ENCODE data around the gene KCNK1. TPM values are rescaled to one million over a fixed set of nuclear protein-coding genes. Genes with fewer than 3 reads are reported as not detected.
"Not testable (repeated sequence)": the region's sequence is repeated elsewhere in the genome, so short reads cannot be mapped to it uniquely, and the experiment has no call there.

The KCNK1 gene
- total and polyA plus RNA-seq, 2 experiments from 2014 or later, result 1.8 to 8.5 TPM

- no peak for TF ChIP-seq CTCF (IDR thresholded peaks at IDR 0.05; ENCODE audit: low read depth, low read length)
- Histone ChIP-seq H3K4me3 (peak overlapping the region; percentile 61), H3K27me3 (peaks cover 46% of the 10 kb centered on the region), H3K36me3 (no peaks in the 10 kb centered on the region), H3K9me3 (ENCODE audit: low read depth) (no peaks in the 10 kb centered on the region), H3K27ac (no peak overlapping the region), H3K4me1 (ENCODE audit: low read depth) (peaks cover 4% of the 10 kb centered on the region)
- DNase-seq (ENCODE audit: low read depth in 1 of 2, low spot score in 1 of 2), result peak in 1 of 2 donors; percentile 17
Measured at GRCh38 chr1:233614743-233615521, 1.0 kb downstream of the KCNK1 start.

GRCh38 chr1:233615571-233615970, 1.7 kb downstream of the KCNK1 start:
- no peak for TF ChIP-seq CTCF (IDR thresholded peaks at IDR 0.05; ENCODE audit: low read depth, low read length)
- Histone ChIP-seq H3K27me3 (peaks cover 46% of the 10 kb centered on the region), H3K4me3 (peak overlapping the region; percentile 61), H3K27ac (no peak overlapping the region), H3K36me3 (no peaks in the 10 kb centered on the region), H3K4me1 (ENCODE audit: low read depth) (peaks cover 4% of the 10 kb centered on the region), H3K9me3 (ENCODE audit: low read depth) (no peaks in the 10 kb centered on the region)
- no peak for DNase-seq (ENCODE audit: low read depth in 1 of 2, low spot score in 1 of 2)

GRCh38 chr1:233617025-233617424, 3.1 kb downstream of the KCNK1 start:
- Histone ChIP-seq H3K4me3 (no peak overlapping the region), H3K27ac (no peak overlapping the region), H3K36me3 (no peaks in the 10 kb centered on the region), H3K27me3 (peaks cover 36% of the 10 kb centered on the region), H3K9me3 (ENCODE audit: low read depth) (no peaks in the 10 kb centered on the region), H3K4me1 (ENCODE audit: low read depth) (peaks cover 4% of the 10 kb centered on the region)
- TF ChIP-seq CTCF (IDR thresholded peaks at IDR 0.05; ENCODE audit: low read depth, low read length), result no peak
- no peak for DNase-seq (ENCODE audit: low read depth in 1 of 2, low spot score in 1 of 2)

- H3K4me1 ChIP-seq (ENCODE audit: low read depth); DNase-seq (ENCODE audit: low read depth in 1 of 2, low spot score in 1 of 2); H3K27ac ChIP-seq; H3K9me3 ChIP-seq (ENCODE audit: low read depth); H3K4me3 ChIP-seq; H3K36me3 ChIP-seq: not testable (repeated sequence)
- peaks cover 34% of the 10 kb centered on the region for H3K27me3 ChIP-seq
Measured at GRCh38 chr1:233619414-233619813, 5.5 kb downstream of the KCNK1 start.

GRCh38 chr1:233620065-233620464, 6.2 kb downstream of the KCNK1 start:
- Histone ChIP-seq H3K4me3 (no peak overlapping the region), H3K27me3 (peaks cover 28% of the 10 kb centered on the region), H3K4me1 (ENCODE audit: low read depth) (peaks cover 2% of the 10 kb centered on the region), H3K27ac (no peak overlapping the region), H3K36me3 (no peaks in the 10 kb centered on the region), H3K9me3 (ENCODE audit: low read depth) (no peaks in the 10 kb centered on the region)
- DNase-seq (ENCODE audit: low read depth in 1 of 2, low spot score in 1 of 2), result no peak
- TF ChIP-seq CTCF (IDR thresholded peaks at IDR 0.05; ENCODE audit: low read depth, low read length), result no peak

- no peaks in the 10 kb centered on the region for H3K9me3 ChIP-seq (ENCODE audit: low read depth)
- H3K36me3 ChIP-seq, result no peaks in the 10 kb centered on the region
- H3K4me3 ChIP-seq, result no peak overlapping the region
- no peak overlapping the region for H3K27ac ChIP-seq
- no peaks in the 10 kb centered on the region for H3K4me1 ChIP-seq (ENCODE audit: low read depth)
- TF ChIP-seq CTCF (IDR thresholded peaks at IDR 0.05; ENCODE audit: low read depth, low read length), result no peak
- no peak for DNase-seq (ENCODE audit: low read depth in 1 of 2, low spot score in 1 of 2)
- peaks cover 10% of the 10 kb centered on the region for H3K27me3 ChIP-seq
Measured at GRCh38 chr1:233621923-233622322, 8.0 kb downstream of the KCNK1 start.

All from cardiac muscle cell (in vitro differentiated cells and primary cell).